GM19035 (cell line): ENCODE results near the gene FOXS1.

ENCODE experiments used
- ATAC-seq: cut with Tn5 transposase; IDR thresholded peaks from one replicate; pipeline ENCODE4 v1.9.1; 2021; ENCODE audit not compliant: unreplicated experiment

FOXS1 gene

GRCh38 chr20:31801508-31801907 lies 43.9 kb downstream of the FOXS1 start:
- no peak for ATAC-seq

GRCh38 chr20:31797364-31797763 lies 48.0 kb downstream of the FOXS1 start:
- ATAC-seq, result no peak
